Measurements from ENCODE around the gene MYBPHL.

Gene MYBPHL

GRCh38 chr1:109281680-109282496, 24.9 kb downstream of the MYBPHL start:
- Histone ChIP-seq H3K36me3 (ENCODE audit: insufficient read depth, low read length) (peaks cover 5% of the 10 kb centered on the region; the same call in 1 of the 2 replicates), H3K9me3 (ENCODE audit: control insufficient read depth, insufficient read depth, low read length) (no peaks in the 10 kb centered on the region), H3K4me1 (ENCODE audit: insufficient read depth, low read length) (peaks cover 26% of the 10 kb centered on the region), H3K9ac (ENCODE audit: low read depth, low read length) (peak overlapping the region; percentile 97)

- no peaks in the 10 kb centered on the region for H3K9me3 ChIP-seq (ENCODE audit: control insufficient read depth, insufficient read depth, low read length)
- H3K36me3 ChIP-seq (ENCODE audit: insufficient read depth, low read length) = peaks cover 5% of the 10 kb centered on the region; the same call in 1 of the 2 replicates
- H3K4me1 ChIP-seq (ENCODE audit: insufficient read depth, low read length) = peaks cover 28% of the 10 kb centered on the region
- no peak overlapping the region for H3K9ac ChIP-seq (ENCODE audit: low read depth, low read length)
Measured at GRCh38 chr1:109280862-109281261, 25.9 kb downstream of the MYBPHL start.

- peaks cover 5% of the 10 kb centered on the region; the same call in 1 of the 2 replicates for H3K36me3 ChIP-seq (ENCODE audit: insufficient read depth, low read length)
- H3K4me1 ChIP-seq (ENCODE audit: insufficient read depth, low read length) = peaks cover 32% of the 10 kb centered on the region
- no peaks in the 10 kb centered on the region for H3K9me3 ChIP-seq (ENCODE audit: control insufficient read depth, insufficient read depth, low read length)
- H3K9ac ChIP-seq (ENCODE audit: low read depth, low read length) = no peak overlapping the region
Measured at GRCh38 chr1:109279615-109280278, 27.1 kb downstream of the MYBPHL start.

- no peaks in the 10 kb centered on the region for H3K9me3 ChIP-seq (ENCODE audit: control insufficient read depth, insufficient read depth, low read length)
- H3K9ac ChIP-seq (ENCODE audit: low read depth, low read length) = no peak overlapping the region
- H3K36me3 ChIP-seq (ENCODE audit: insufficient read depth, low read length) = peaks cover 5% of the 10 kb centered on the region; the same call in 1 of the 2 replicates
- H3K4me1 ChIP-seq (ENCODE audit: insufficient read depth, low read length) = peaks cover 37% of the 10 kb centered on the region
Measured at GRCh38 chr1:109277434-109278204, 29.2 kb downstream of the MYBPHL start.

GRCh38 chr1:109275706-109276345, 31.0 kb downstream of the MYBPHL start:
- H3K4me1 ChIP-seq (ENCODE audit: insufficient read depth, low read length) = peaks cover 33% of the 10 kb centered on the region
- no peaks in the 10 kb centered on the region for H3K9me3 ChIP-seq (ENCODE audit: control insufficient read depth, insufficient read depth, low read length)
- H3K36me3 ChIP-seq (ENCODE audit: insufficient read depth, low read length) = peaks cover 5% of the 10 kb centered on the region; the same call in 1 of the 2 replicates
- H3K9ac ChIP-seq (ENCODE audit: low read depth, low read length) = no peak overlapping the region

- peak overlapping the region; percentile 38 for H3K9ac ChIP-seq (ENCODE audit: low read depth, low read length)
- H3K9me3 ChIP-seq (ENCODE audit: control insufficient read depth, insufficient read depth, low read length) = no peaks in the 10 kb centered on the region
- peaks cover 33% of the 10 kb centered on the region for H3K4me1 ChIP-seq (ENCODE audit: insufficient read depth, low read length)
- peaks cover 5% of the 10 kb centered on the region; the same call in 1 of the 2 replicates for H3K36me3 ChIP-seq (ENCODE audit: insufficient read depth, low read length)
Measured at GRCh38 chr1:109274533-109275476, 32.0 kb downstream of the MYBPHL start.

- Histone ChIP-seq H3K4me1 (ENCODE audit: insufficient read depth, low read length) (peaks cover 33% of the 10 kb centered on the region), H3K9me3 (ENCODE audit: control insufficient read depth, insufficient read depth, low read length) (no peaks in the 10 kb centered on the region), H3K36me3 (ENCODE audit: insufficient read depth, low read length) (no peaks in the 10 kb centered on the region), H3K9ac (ENCODE audit: low read depth, low read length) (peak overlapping the region; percentile 25; the same call in 1 of the 2 replicates)
Measured at GRCh38 chr1:109273570-109274288, 33.1 kb downstream of the MYBPHL start.

GRCh38 chr1:109272831-109273547, 33.8 kb downstream of the MYBPHL start:
- no peaks in the 10 kb centered on the region for H3K36me3 ChIP-seq (ENCODE audit: insufficient read depth, low read length)
- H3K9ac ChIP-seq (ENCODE audit: low read depth, low read length) = no peak overlapping the region
- no peaks in the 10 kb centered on the region for H3K9me3 ChIP-seq (ENCODE audit: control insufficient read depth, insufficient read depth, low read length)
- H3K4me1 ChIP-seq (ENCODE audit: insufficient read depth, low read length) = peaks cover 31% of the 10 kb centered on the region

- Histone ChIP-seq H3K9me3 (ENCODE audit: control insufficient read depth, insufficient read depth, low read length) (no peaks in the 10 kb centered on the region), H3K36me3 (ENCODE audit: insufficient read depth, low read length) (no peaks in the 10 kb centered on the region), H3K4me1 (ENCODE audit: insufficient read depth, low read length) (peaks cover 26% of the 10 kb centered on the region), H3K9ac (ENCODE audit: low read depth, low read length) (no peak overlapping the region)
Measured at GRCh38 chr1:109272021-109272799, 34.6 kb downstream of the MYBPHL start.

- Histone ChIP-seq H3K9ac (ENCODE audit: low read depth, low read length) (no peak overlapping the region), H3K36me3 (ENCODE audit: insufficient read depth, low read length) (no peaks in the 10 kb centered on the region), H3K4me1 (ENCODE audit: insufficient read depth, low read length) (peaks cover 23% of the 10 kb centered on the region), H3K9me3 (ENCODE audit: control insufficient read depth, insufficient read depth, low read length) (no peaks in the 10 kb centered on the region)
Measured at GRCh38 chr1:109271458-109271857, 35.4 kb downstream of the MYBPHL start.

GRCh38 chr1:109270623-109271317, 36.0 kb downstream of the MYBPHL start:
- H3K4me1 ChIP-seq (ENCODE audit: insufficient read depth, low read length) = peaks cover 20% of the 10 kb centered on the region
- no peaks in the 10 kb centered on the region for H3K36me3 ChIP-seq (ENCODE audit: insufficient read depth, low read length)
- no peak overlapping the region for H3K9ac ChIP-seq (ENCODE audit: low read depth, low read length)
- no peaks in the 10 kb centered on the region for H3K9me3 ChIP-seq (ENCODE audit: control insufficient read depth, insufficient read depth, low read length)

Measured in ES-I3 (cell line).